Neuronal stem cell (in vitro differentiated cells): Measurements from ENCODE around the gene USE1.
A peak's percentile ranks its signal among the peaks of the same experiment; 100 is the strongest.

Experiments used
- DNase-seq: peaks from one replicate; pipeline ENCODE4 v3.0.0-alpha.2; 2013; ENCODE audit warnings: low spot score
- H2AFZ ChIP-seq: one replicate; pipeline ENCODE4 v1.6.1; 2013; ENCODE audit warnings: mild to moderate bottlenecking, low read length, inconsistent platforms
- H2AK5ac ChIP-seq: 2 replicates; pipeline ENCODE4 v1.6.1; 2013; ENCODE audit warnings: low read depth, mild to moderate bottlenecking, inconsistent platforms, low read length, moderate library complexity, mixed read lengths
- H2BK120ac ChIP-seq: 2 replicates; pipeline ENCODE4 v1.6.1; 2013; ENCODE audit warnings: low read depth, mild to moderate bottlenecking, inconsistent platforms, low read length, moderate library complexity, mixed read lengths
- H2BK12ac ChIP-seq: one replicate; pipeline ENCODE4 v1.6.1; 2013; ENCODE audit warnings: low read length, inconsistent platforms
- H2BK15ac ChIP-seq: 2 replicates; pipeline ENCODE4 v1.6.1; 2013; ENCODE audit warnings: mild to moderate bottlenecking, low read length, inconsistent platforms, mixed read lengths
- H2BK5ac ChIP-seq: one replicate; pipeline ENCODE4 v1.6.1; 2013; ENCODE audit warnings: inconsistent platforms, mild to moderate bottlenecking, low read length, moderate library complexity
- H3K14ac ChIP-seq: one replicate; pipeline ENCODE4 v1.6.1; 2013; ENCODE audit warnings: low read length, inconsistent platforms
- H3K18ac ChIP-seq: 2 replicates; pipeline ENCODE4 v1.6.1; 2013; ENCODE audit warnings: low read length, inconsistent platforms
- H3K23ac ChIP-seq: 2 replicates; pipeline ENCODE4 v1.6.1; 2013; ENCODE audit warnings: low read depth, mild to moderate bottlenecking, mixed read lengths, low read length, inconsistent platforms; ENCODE audit not compliant: poor library complexity
- H3K27ac ChIP-seq: replicated peaks from 3 replicates; pipeline ENCODE4 v1.5.1; 2013; ENCODE audit warnings: low read length, inconsistent platforms
- H3K27me3 ChIP-seq, 3 experiments: 2 replicates each; pipeline ENCODE4 v1.6.1; 2013; ENCODE audit warnings: low read length in 3 of 3, mild to moderate bottlenecking in 2 of 3, inconsistent platforms in 1 of 3, low read depth in 1 of 3, mixed read lengths in 1 of 3, moderate library complexity in 1 of 3; ENCODE audit not compliant: control insufficient read depth in 3 of 3, insufficient read depth in 3 of 3
- H3K36me3 ChIP-seq, 2 donors: replicated peaks in 1 of 2; 2 replicates each; pipeline ENCODE4 v1.6.1; 2013; ENCODE audit warnings: low read length in 2 of 2; ENCODE audit not compliant: control insufficient read depth in 2 of 2, insufficient read depth in 2 of 2
- H3K4ac ChIP-seq: 2 replicates; pipeline ENCODE4 v1.6.1; 2013; ENCODE audit warnings: inconsistent platforms, mild to moderate bottlenecking, low read length, moderate library complexity
- H3K4me1 ChIP-seq, 2 donors: 1 replicate in 1 of 2; 2 replicates in 1 of 2; pipeline ENCODE4 v1.6.1; 2013; ENCODE audit warnings: low read length in 2 of 2, low read depth in 1 of 2; ENCODE audit not compliant: control insufficient read depth in 2 of 2, insufficient read depth in 1 of 2
- H3K4me2 ChIP-seq: one replicate; pipeline ENCODE4 v1.6.1; 2013; ENCODE audit warnings: mild to moderate bottlenecking, low read length, inconsistent platforms; ENCODE audit not compliant: insufficient read depth, poor library complexity, severe bottlenecking
- H3K4me3 ChIP-seq, 2 donors: 2 replicates each; pipeline ENCODE4 v1.5.1; 2013; ENCODE audit warnings: low read length in 2 of 2, mild to moderate bottlenecking in 2 of 2, inconsistent platforms in 1 of 2, moderate library complexity in 1 of 2
- H3K79me1 ChIP-seq: one replicate; pipeline ENCODE4 v1.6.1; 2013; ENCODE audit warnings: low read depth, mild to moderate bottlenecking, inconsistent platforms, low read length, moderate library complexity
- H3K9ac ChIP-seq: one replicate; pipeline ENCODE4 v1.6.1; 2013; ENCODE audit warnings: mild to moderate bottlenecking, low read depth, low read length, inconsistent platforms; ENCODE audit not compliant: poor library complexity
- H3K9me3 ChIP-seq, 2 donors: replicated peaks in 1 of 2; 2 replicates each; pipeline versions ENCODE3 to v1.6.1; 2013; ENCODE audit warnings: low read length in 2 of 2, mild to moderate bottlenecking in 2 of 2, inconsistent platforms in 1 of 2, low read depth in 1 of 2, mixed read lengths in 1 of 2, moderate library complexity in 1 of 2; ENCODE audit not compliant: control insufficient read depth in 2 of 2, insufficient read depth in 1 of 2
- H4K8ac ChIP-seq: one replicate; pipeline ENCODE4 v1.6.1; 2013; ENCODE audit warnings: low read depth, mild to moderate bottlenecking, inconsistent platforms, low read length, moderate library complexity
- H4K91ac ChIP-seq: one replicate; pipeline ENCODE4 v1.6.1; 2013; ENCODE audit warnings: low read length, low read depth, mild to moderate bottlenecking, inconsistent platforms; ENCODE audit not compliant: poor library complexity
- WGBS, 2 donors: extraction: QIAGEN DNeasy Blood & Tissue Kit; methylation state at CpG; one replicate each; pipeline ENCODE4 v1.1.7; 2013; ENCODE audit warnings: missing lambda C conversion rate in 2 of 2, mixed read lengths in 1 of 2; ENCODE audit not compliant: insufficient read length in 2 of 2, insufficient replicate concordance in 1 of 2; ENCODE audit errors: extremely low coverage in 2 of 2; 5-methylcytosine and 5-hydroxymethylcytosine counted together

The USE1 gene

DNA sequence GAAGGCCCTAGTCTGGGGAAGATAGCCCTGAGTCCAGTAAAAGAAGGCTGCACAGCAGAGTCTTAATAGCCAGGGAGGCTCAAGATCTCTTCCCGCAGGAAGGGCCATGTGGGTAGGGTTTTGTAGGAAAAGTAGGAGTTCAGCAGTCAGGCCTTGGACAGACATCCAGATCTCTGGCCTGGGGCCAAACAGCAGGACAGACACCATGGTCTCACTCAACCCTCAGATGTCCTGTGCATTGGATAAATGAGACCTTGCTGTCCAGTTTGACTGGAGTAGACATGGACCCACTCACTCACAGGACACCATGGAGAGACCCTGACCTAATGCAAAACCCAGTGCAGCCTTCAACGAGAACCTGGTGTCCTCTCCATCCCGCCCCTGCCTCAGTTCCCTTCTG is 14.7 kb downstream of the USE1 start:
- no peak for DNase-seq
- WGBS, 2 donors, result no CpG with 5 or more reads among the region's 3 CpGs

DNA sequence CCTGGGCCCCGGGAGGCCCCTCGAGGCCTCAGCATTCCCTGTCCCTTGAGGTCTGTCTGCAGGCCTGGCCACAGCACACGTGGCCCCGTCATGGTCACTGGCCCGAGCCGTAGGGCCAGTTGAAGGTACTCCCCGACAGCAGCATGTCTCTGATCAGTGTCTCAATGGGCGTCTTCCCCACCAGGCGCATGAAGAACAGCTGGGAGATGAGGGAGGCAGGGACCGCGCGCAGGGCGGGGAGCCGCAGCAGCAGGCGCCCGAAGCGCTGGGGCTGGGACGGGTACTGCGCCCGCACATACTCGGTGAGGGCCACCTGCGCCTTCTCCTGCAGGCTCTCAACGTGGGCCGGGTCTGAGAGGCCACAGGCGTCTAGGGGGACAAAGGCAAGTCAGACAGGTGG is 17.1 kb downstream of the USE1 start:
- no peaks in the 10 kb centered on the region for H3K9me3 ChIP-seq
- H2BK12ac ChIP-seq, result no peak overlapping the region
- peaks cover 14 to 68% of the 10 kb centered on the region in 2 donors for H3K36me3 ChIP-seq
- no peak overlapping the region for H2BK120ac ChIP-seq
- peaks cover 20% of the 10 kb centered on the region for H3K79me1 ChIP-seq
- no peak overlapping the region for H2BK15ac ChIP-seq
- H3K4ac ChIP-seq, result no peak overlapping the region
- H3K23ac ChIP-seq, result no peak overlapping the region
- no peak overlapping the region for H3K9ac ChIP-seq
- DNase-seq, result no peak
- H4K91ac ChIP-seq, result no peak overlapping the region
- H3K4me1 ChIP-seq, result peaks cover 4 to 12% of the 10 kb centered on the region in 2 donors
- WGBS, 2 donors, result no CpG with 5 or more reads among the region's 25 CpGs
- no peak overlapping the region for H2BK5ac ChIP-seq
- no peak overlapping the region for H3K18ac ChIP-seq
- no peak overlapping the region for H3K4me3 ChIP-seq
- no peak overlapping the region for H2AK5ac ChIP-seq
- no peak overlapping the region for H2AFZ ChIP-seq
- H4K8ac ChIP-seq, result no peak overlapping the region
- no peak overlapping the region for H3K4me2 ChIP-seq
- H3K14ac ChIP-seq, result peak overlapping the region; percentile 56
- H3K27ac ChIP-seq, result no peak overlapping the region
- no peaks in the 10 kb centered on the region for H3K27me3 ChIP-seq

More for the DNA sequence above, 14.7 kb downstream of the USE1 start:
- Histone ChIP-seq H3K27me3 (no peaks in the 10 kb centered on the region), H3K4me1 (peaks cover 0 to 7% of the 10 kb centered on the region in 2 donors), H2AK5ac (no peak overlapping the region), H2AFZ (no peak overlapping the region), H3K27ac (no peak overlapping the region), H3K9me3 (no peaks in the 10 kb centered on the region), H3K79me1 (peaks cover 16% of the 10 kb centered on the region), H3K4ac (no peak overlapping the region), H3K9ac (no peak overlapping the region), H3K18ac (no peak overlapping the region), H3K4me2 (no peak overlapping the region), H2BK15ac (no peak overlapping the region), H2BK120ac (no peak overlapping the region), H3K4me3 (no peak overlapping the region), H2BK12ac (no peak overlapping the region), H4K8ac (no peak overlapping the region), H2BK5ac (no peak overlapping the region), H3K23ac (no peak overlapping the region), H3K14ac (no peak overlapping the region), H3K36me3 (peaks cover 14 to 53% of the 10 kb centered on the region in 2 donors), H4K91ac (no peak overlapping the region)

DNA sequence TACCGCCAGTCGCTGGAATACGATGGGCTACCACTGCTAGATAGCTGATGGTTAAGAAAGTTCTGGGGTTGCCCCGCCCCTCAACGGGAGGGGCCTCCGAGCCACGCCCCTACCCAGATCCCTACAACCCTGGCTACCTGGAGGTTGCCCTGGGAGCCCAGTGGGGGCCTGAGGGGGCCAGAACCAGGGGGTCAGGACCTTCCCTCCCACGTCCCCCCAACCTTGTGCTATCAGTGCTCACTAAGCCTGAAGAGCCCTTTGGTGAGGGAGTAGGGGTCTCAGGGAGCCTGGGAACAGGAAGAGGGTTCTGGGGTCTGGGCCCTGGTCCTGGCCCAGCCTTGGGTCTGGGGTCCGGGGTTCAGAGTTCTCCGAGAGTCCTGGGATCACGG is 19.7 kb downstream of the USE1 start:
- H3K36me3 ChIP-seq, result peaks cover 16 to 79% of the 10 kb centered on the region in 2 donors

DNA sequence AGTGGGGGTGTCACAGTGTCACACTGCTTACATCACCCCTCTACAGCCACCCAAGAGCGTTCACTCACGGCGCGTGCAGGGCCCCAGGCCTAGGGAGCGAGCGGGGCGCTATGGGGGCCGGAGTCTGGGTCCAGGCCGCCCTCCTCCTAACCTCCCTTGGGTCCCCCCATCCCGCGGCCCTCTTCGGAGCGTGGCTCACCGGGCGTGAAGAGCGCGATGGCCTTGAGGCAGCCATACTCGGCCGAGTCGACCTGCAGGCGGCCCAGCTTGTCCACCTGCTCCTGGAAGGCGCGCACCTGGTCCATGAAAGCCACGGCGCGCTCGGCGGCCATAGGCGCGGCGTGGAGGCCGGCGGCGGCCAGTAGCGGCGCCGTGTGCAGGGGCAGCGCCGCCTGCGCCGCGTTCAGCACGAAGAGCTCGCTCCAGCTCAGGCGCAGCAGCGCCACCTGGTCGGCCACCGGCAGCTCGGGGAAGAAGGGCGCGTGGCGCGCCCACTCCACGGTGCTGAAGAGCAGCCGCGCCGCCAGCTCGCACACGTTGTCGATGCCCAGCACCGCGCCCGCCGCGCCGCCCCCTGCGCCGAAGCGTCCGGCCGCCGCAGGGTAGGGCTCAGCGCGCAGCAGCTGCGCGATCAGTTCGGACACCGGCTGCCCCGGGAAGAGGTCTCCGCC is 20.3 kb downstream of the USE1 start:
- Histone ChIP-seq H3K4me1 (peaks cover 6 to 11% of the 10 kb centered on the region in 2 donors), H3K4ac (peak overlapping the region; percentile 76), H3K23ac (peak overlapping the region; percentile 98), H2AFZ (no peak overlapping the region), H4K91ac (no peak overlapping the region), H2AK5ac (peak overlapping the region; percentile 96), H2BK15ac (peak overlapping the region; percentile 89), H3K14ac (peak overlapping the region; percentile 97), H4K8ac (peak overlapping the region; percentile 72), H3K9me3 (no peaks in the 10 kb centered on the region), H3K27me3 (no peaks in the 10 kb centered on the region), H3K4me3 (peak overlapping the region; percentile 9 to 93), H3K18ac (peak overlapping the region; percentile 96), H3K9ac (peak overlapping the region; percentile 96), H3K4me2 (peak overlapping the region; percentile 93), H2BK12ac (peak overlapping the region; percentile 94), H2BK120ac (peak overlapping the region; percentile 87), H3K36me3 (peaks cover 18 to 79% of the 10 kb centered on the region in 2 donors), H2BK5ac (peak overlapping the region; percentile 95), H3K27ac (peak overlapping the region; percentile 85), H3K79me1 (peaks cover 17% of the 10 kb centered on the region)
- WGBS, 2 donors, result no CpG with 5 or more reads among the region's 80 CpGs
- peak; percentile 74 for DNase-seq

More for the DNA sequence above, 19.7 kb downstream of the USE1 start:
- Histone ChIP-seq H2AFZ (no peak overlapping the region), H3K4me2 (peak overlapping the region; percentile 93), H3K4me3 (peak overlapping the region in 1 of 2 donors; percentile 93), H3K4ac (no peak overlapping the region), H3K14ac (peak overlapping the region; percentile 97), H4K91ac (no peak overlapping the region), H2BK120ac (peak overlapping the region; percentile 54), H2BK5ac (peak overlapping the region; percentile 95), H3K27ac (peak overlapping the region; percentile 85), H3K18ac (peak overlapping the region; percentile 96), H2BK15ac (peak overlapping the region; percentile 89), H3K27me3 (no peaks in the 10 kb centered on the region), H2AK5ac (peak overlapping the region; percentile 96), H3K9ac (peak overlapping the region; percentile 96), H4K8ac (peak overlapping the region; percentile 72), H3K79me1 (peaks cover 17% of the 10 kb centered on the region), H3K4me1 (peaks cover 4 to 11% of the 10 kb centered on the region in 2 donors), H2BK12ac (peak overlapping the region; percentile 73), H3K23ac (peak overlapping the region; percentile 98), H3K9me3 (no peaks in the 10 kb centered on the region)
- WGBS, 2 donors, result no CpG with 5 or more reads among the region's 11 CpGs
- no peak for DNase-seq
